Mucosa of stomach (tissue), 1 donor: ENCODE results near the gene PUDP.

ENCODE experiments used
- H3K27me3 ChIP-seq: one replicate; pipeline ENCODE4 v1.7.0; 2013; ENCODE audit warnings: mild to moderate bottlenecking, low read length; ENCODE audit not compliant: control insufficient read depth, insufficient read depth
- H3K36me3 ChIP-seq: one replicate; pipeline ENCODE4 v1.7.0; 2013; ENCODE audit warnings: low read length; ENCODE audit not compliant: control insufficient read depth, insufficient read depth
- H3K4me1 ChIP-seq: one replicate; pipeline ENCODE4 v1.7.0; 2013; ENCODE audit warnings: mild to moderate bottlenecking, low read length; ENCODE audit not compliant: control insufficient read depth, insufficient read depth
- H3K4me3 ChIP-seq: one replicate; pipeline ENCODE4 v1.7.0; 2013; ENCODE audit warnings: low read length
- H3K9ac ChIP-seq: one replicate; pipeline ENCODE4 v1.7.0; 2013; ENCODE audit warnings: mild to moderate bottlenecking, low read length, moderate library complexity
- H3K9me3 ChIP-seq: one replicate; pipeline ENCODE4 v1.7.0; 2013; ENCODE audit warnings: mild to moderate bottlenecking, low read length, moderate library complexity; ENCODE audit not compliant: control insufficient read depth
- donor health status: Pancreatic carcinoma.

Gene PUDP

DNA sequence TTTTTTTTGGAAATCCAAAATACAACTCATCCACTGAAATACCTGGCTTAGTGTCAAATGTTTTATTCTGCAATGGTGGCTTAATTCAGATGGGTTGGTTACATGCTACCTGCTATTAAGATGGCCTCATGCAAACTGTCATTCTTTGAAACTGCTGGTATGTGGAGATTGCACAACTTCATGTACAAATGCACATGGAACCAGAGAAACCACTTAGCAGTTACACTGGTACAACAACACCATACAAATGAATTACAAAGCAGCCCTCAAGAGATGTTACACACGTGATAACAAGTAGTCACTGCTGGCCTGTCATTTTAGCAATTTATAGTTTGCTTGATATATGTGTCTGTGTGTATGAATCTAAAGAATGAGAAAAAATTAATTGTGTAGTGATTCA lies 85.0 kb downstream of the PUDP start:
- no peaks in the 10 kb centered on the region for H3K27me3 ChIP-seq
- H3K36me3 ChIP-seq = no peaks in the 10 kb centered on the region
- no peak overlapping the region for H3K9ac ChIP-seq
- H3K9me3 ChIP-seq = no peaks in the 10 kb centered on the region
- no peaks in the 10 kb centered on the region for H3K4me1 ChIP-seq
- no peak overlapping the region for H3K4me3 ChIP-seq

DNA sequence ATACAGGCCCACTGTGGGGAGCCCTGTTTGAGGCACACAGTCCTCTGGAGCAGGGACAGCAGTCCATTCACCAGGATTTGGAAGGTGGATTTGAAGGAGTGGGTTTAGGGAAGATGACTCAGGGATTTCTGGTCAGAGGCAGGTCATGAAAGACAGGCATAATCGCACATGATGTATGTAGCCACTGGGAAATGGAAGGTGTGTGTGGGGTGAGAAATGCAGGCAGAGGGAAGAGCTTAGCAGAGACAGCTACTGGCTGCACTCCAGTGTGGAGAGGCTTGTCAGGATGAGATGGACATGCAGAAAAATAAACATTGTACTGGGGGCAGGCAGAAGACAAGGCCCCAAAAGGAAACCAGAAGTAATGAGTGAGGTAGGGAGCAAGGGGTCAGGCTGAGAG lies 85.7 kb downstream of the PUDP start:
- H3K9ac ChIP-seq = no peak overlapping the region
- no peak overlapping the region for H3K4me3 ChIP-seq
- no peaks in the 10 kb centered on the region for H3K36me3 ChIP-seq
- H3K27me3 ChIP-seq = no peaks in the 10 kb centered on the region
- H3K4me1 ChIP-seq = no peaks in the 10 kb centered on the region
- no peaks in the 10 kb centered on the region for H3K9me3 ChIP-seq

DNA sequence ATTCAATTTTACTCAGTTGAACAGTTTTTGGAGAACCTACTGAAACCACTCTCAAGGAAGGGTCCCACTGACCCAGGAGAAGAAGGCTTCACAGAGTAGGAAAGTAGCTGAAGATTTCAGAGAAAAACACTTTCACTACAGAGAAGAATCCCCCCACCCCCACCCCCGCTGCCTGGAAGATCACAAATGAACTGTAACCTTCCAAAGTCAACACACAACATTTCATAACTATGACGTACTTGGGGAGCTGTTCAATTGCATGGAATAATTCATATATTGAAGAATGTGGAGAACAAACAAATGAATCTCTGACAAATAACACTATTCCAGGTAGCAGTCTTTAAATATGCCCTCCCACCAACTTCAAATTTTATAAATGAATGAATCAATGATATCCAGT lies 86.5 kb downstream of the PUDP start:
- no peaks in the 10 kb centered on the region for H3K27me3 ChIP-seq
- H3K9me3 ChIP-seq = no peaks in the 10 kb centered on the region
- peaks cover 2% of the 10 kb centered on the region for H3K4me1 ChIP-seq
- H3K36me3 ChIP-seq = no peaks in the 10 kb centered on the region
- H3K4me3 ChIP-seq = no peak overlapping the region
- H3K9ac ChIP-seq = no peak overlapping the region

DNA sequence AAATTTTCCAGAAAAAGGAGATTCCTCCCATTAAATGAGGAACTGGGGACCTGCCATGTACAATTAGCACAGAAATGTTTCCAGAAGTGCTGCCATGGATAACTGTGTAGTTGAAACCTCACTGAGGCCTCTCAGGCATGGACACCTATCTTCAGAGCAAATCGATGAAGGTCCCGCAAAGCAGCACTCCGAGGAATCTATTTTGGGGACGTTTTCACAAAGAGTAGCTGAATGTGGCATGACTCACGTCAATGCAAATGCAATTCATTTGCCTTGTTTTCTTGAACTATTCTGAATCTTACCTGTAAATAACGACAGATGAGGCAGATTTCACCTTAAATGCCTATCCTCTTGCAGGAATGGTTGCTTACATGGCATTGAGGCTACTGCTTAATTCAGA lies 87.5 kb downstream of the PUDP start:
- Histone ChIP-seq H3K27me3 (no peaks in the 10 kb centered on the region), H3K4me3 (no peak overlapping the region), H3K9ac (no peak overlapping the region), H3K4me1 (peaks cover 8% of the 10 kb centered on the region), H3K36me3 (no peaks in the 10 kb centered on the region), H3K9me3 (no peaks in the 10 kb centered on the region)

DNA sequence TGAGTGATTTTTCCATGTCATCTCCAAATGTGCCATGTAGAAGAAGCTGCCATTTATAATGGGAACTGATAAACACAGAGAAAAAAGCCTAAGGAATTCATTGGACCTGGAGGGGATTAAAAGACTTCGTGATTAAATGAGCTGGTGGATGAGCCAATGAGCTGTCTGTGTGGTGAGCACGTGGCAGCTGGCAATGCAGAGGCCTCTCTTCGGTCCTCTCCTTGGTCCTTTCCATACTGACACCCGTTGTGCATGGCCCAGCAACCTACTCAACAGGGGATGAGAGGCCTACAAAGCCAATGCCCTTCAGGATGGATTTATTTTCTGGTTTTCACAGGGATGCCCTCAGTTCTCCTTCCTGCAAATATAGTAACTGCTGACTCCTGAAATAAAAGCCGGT lies 88.1 kb downstream of the PUDP start:
- Histone ChIP-seq H3K9ac (no peak overlapping the region), H3K4me3 (no peak overlapping the region), H3K4me1 (peaks cover 10% of the 10 kb centered on the region), H3K9me3 (no peaks in the 10 kb centered on the region), H3K27me3 (no peaks in the 10 kb centered on the region), H3K36me3 (no peaks in the 10 kb centered on the region)

DNA sequence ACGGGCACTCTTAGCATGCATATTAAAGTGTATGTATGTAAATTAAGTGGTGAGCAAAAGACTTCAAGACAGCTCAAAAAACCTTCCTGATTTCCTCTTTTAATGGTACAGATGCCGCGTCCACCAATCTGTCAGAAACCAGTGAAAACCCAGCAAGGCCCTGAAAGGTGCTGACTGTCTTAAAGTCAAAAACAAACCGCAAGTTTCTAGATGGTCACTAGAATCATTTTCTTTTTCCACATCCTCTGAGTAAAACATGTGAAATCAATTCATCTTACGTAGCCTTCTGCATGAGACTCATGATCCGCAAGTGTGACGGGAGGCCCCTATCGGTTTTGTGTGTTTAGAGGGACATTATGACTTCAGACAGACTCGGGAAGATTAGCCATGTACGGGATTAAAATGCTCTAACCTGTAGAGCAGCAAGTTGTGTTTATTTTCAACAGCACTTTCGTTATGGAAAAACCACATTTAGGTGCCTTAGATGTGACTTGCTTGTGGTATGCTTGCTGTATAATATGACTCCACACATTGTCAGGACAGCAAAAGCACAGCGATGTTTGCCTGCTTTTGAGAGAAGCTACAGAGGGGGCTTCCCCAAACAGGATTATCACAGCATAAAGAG lies 88.6 kb downstream of the PUDP start:
- no peaks in the 10 kb centered on the region for H3K27me3 ChIP-seq
- H3K9ac ChIP-seq = no peak overlapping the region
- no peaks in the 10 kb centered on the region for H3K36me3 ChIP-seq
- peaks cover 12% of the 10 kb centered on the region for H3K4me1 ChIP-seq
- H3K4me3 ChIP-seq = no peak overlapping the region
- no peaks in the 10 kb centered on the region for H3K9me3 ChIP-seq

DNA sequence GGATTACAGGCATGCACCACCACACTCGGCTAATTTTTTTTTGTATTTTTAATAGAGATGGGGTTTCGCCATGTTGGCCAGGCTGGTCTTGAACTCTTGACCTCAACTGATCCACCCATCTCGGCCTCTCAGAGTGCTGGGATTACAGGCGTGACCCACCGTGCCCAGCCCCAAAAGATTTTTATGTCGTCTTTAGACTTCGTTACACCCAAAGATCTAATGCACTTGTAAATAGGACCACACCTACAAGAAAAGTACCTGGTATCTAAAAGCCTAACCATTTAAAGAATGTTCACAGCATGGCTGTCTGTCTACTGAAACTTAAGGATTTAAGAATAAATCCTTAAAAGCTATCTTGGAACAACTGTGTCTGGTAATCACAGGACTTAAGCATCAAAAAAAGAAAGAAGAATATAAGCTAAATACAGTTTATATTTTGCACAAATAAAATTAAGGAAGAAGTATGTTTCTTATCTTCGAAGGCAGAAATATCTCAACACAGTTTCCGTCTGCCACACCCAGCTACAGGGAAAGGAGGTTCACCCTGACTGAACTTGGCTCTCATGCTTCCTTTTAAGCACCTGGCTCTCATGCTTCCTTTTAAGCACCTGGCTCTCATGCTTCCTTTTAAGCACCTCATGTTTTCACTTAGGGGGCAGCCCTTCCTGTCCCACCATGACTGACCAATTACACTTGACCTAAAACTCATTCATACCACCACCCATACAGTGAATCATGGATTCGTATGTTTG lies 92.4 kb downstream of the PUDP start:
- Histone ChIP-seq H3K4me3 (no peak overlapping the region), H3K27me3 (no peaks in the 10 kb centered on the region), H3K36me3 (no peaks in the 10 kb centered on the region), H3K9ac (no peak overlapping the region), H3K4me1 (peaks cover 12% of the 10 kb centered on the region), H3K9me3 (no peaks in the 10 kb centered on the region)

DNA sequence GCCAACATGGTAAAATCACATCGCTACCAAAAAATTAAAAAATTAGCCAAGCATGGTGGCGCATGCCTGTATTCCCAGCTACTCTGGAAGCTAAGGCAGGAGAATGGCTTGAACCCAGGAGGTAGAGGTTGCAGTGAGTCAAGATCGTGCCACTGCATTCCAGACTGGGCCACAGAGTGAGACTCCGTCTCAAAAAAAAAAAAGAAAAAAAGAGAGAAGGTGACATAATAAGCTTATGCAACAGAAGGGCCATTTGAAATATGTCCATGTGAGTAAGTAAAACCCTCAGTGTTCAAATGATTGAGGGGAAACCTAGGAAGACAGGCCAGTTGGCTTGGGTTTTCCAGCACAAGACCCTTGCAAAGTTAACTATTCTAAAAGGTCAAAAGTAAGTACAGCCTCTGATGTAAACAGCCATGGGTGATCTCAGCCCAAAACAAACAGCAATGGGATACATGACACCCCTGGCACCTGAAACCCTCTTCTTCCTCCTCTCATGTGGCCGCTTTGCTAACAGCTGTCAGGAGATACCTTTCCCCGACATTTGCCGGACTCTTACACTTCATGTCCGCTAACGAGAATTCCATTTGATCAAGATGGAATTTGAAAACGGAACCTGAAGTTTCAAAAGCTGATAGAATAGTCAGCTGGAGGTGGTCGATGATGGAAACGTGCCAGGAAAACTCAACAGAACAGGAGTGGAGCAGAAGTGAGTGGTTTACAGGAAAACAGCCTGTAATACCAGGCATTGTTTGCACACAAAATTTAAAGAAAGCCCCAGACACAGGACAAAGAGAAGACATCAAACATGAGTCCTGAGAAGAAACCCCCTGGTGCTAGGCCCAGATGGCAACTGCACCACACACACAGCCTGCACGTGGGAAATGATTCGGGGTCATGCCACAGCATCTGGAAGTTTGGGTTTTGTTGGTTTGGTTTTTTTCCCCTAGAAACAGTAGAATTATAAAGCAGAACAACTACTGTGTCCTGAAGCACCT lies 93.4 kb downstream of the PUDP start:
- Histone ChIP-seq H3K4me3 (no peak overlapping the region), H3K9me3 (no peaks in the 10 kb centered on the region), H3K36me3 (no peaks in the 10 kb centered on the region), H3K27me3 (no peaks in the 10 kb centered on the region), H3K9ac (no peak overlapping the region), H3K4me1 (peaks cover 12% of the 10 kb centered on the region)

DNA sequence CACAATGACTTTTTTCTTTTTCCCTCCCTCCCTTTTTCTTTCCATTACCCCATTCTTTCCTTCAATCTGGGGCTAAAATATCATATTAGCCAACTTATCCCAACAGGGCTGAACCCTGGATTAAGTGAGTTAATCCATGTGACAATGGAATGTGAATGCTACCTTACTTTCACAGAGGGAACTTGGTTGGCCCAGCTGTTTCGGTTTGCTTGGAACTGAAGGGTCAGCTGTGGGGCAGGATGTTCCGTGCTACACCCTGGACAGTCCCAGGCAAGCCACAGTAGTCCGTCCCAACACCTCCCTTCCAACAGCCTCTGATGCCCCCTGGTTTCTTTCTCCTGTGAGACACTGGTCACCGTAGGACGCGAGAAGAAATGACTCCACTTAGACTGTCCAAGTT lies 95.4 kb downstream of the PUDP start:
- no peak overlapping the region for H3K9ac ChIP-seq
- no peaks in the 10 kb centered on the region for H3K9me3 ChIP-seq
- no peaks in the 10 kb centered on the region for H3K27me3 ChIP-seq
- H3K4me3 ChIP-seq = no peak overlapping the region
- H3K36me3 ChIP-seq = no peaks in the 10 kb centered on the region
- H3K4me1 ChIP-seq = peaks cover 12% of the 10 kb centered on the region

DNA sequence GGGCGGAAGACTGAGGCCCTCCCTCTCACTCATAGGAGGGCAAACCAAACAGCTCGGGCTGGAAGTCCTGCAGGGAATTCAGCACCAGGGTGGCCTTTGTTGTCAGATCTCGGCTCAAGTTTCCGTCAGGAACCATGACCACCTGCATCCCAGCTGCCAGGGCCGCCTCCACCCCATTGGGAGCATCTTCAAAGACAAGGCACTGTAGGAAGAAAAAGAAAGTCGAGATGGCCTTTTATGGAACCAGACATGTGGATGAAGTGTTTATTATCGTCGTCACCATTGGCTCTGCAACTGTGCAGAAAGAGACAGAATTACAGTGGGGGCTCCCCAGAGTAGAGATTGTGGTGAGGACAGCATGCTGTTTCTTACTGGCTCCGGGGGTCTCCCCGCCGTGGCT lies 97.7 kb downstream of the PUDP start:
- no peaks in the 10 kb centered on the region for H3K9me3 ChIP-seq
- peaks cover 6% of the 10 kb centered on the region for H3K4me1 ChIP-seq
- no peaks in the 10 kb centered on the region for H3K27me3 ChIP-seq
- no peaks in the 10 kb centered on the region for H3K36me3 ChIP-seq
- H3K9ac ChIP-seq = no peak overlapping the region
- no peak overlapping the region for H3K4me3 ChIP-seq

DNA sequence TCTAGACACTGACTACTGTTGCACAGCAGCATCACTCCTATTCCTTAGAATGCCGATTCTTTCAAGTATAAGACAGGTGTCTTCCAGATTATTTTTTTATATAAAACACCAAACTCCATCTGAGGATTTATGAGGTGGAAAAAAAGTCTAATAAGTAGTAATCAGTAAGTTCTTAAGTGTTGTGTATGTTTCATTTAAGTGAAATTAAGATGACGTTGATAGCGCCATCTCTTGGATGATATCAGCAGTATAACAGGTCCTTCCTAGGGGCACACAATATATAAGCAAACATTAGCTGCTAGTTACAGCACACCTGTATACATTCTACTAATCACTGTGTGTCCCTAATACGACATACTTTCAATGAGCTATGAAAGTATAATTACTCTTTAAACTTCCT lies 100.0 kb downstream of the PUDP start:
- no peak overlapping the region for H3K9ac ChIP-seq
- no peaks in the 10 kb centered on the region for H3K9me3 ChIP-seq
- peaks cover 4% of the 10 kb centered on the region for H3K4me1 ChIP-seq
- no peak overlapping the region for H3K4me3 ChIP-seq
- H3K36me3 ChIP-seq = no peaks in the 10 kb centered on the region
- no peaks in the 10 kb centered on the region for H3K27me3 ChIP-seq
